KMS-11 (cell line): ENCODE results near the gene RPS6KA2.

ENCODE experiments used
- H2AFZ ChIP-seq: fragments of 200-600 bp; sonication (generic); 2 replicates; pipeline ENCODE4 v1.6.1; 2016; ENCODE audit warnings: antibody characterized with exemption, mixed run types, low read depth
- H3K27ac ChIP-seq: fragments of 200-600 bp; sonication (generic); 2 replicates; pipeline ENCODE4 v1.6.1; 2016; ENCODE audit warnings: mild to moderate bottlenecking, mixed run types
- H3K27me3 ChIP-seq: fragments of 200-600 bp; sonication (generic); 2 replicates; pipeline ENCODE4 v1.6.1; 2017; ENCODE audit warnings: mild to moderate bottlenecking, low read depth, mixed run types, moderate library complexity; ENCODE audit not compliant: insufficient read depth
- H3K36me3 ChIP-seq: fragments of 200-600 bp; sonication (generic); 2 replicates; pipeline ENCODE4 v1.6.1; 2017; ENCODE audit warnings: mild to moderate bottlenecking, mixed run types; ENCODE audit not compliant: insufficient read depth
- H3K4me1 ChIP-seq: fragments of 200-600 bp; sonication (generic); 2 replicates; pipeline ENCODE4 v1.6.1; 2016; ENCODE audit warnings: mild to moderate bottlenecking, low read depth, mixed run types; ENCODE audit not compliant: poor library complexity, severe bottlenecking
- H3K4me2 ChIP-seq: fragments of 200-600 bp; sonication (generic); 2 replicates; pipeline ENCODE4 v1.7.0; 2016; ENCODE audit warnings: mild to moderate bottlenecking, mixed run types
- H3K4me3 ChIP-seq: fragments of 200-600 bp; sonication (generic); IDR thresholded peaks from 2 replicates; pipeline ENCODE4 v1.6.1; 2017; ENCODE audit warnings: low read depth, low read length, mixed read lengths; ENCODE audit not compliant: insufficient read depth
- H3K79me2 ChIP-seq: fragments of 200-600 bp; sonication (generic); 2 replicates; pipeline ENCODE4 v1.6.1; 2016; ENCODE audit warnings: low read depth, mixed run types; ENCODE audit not compliant: insufficient read depth
- H3K9ac ChIP-seq: fragments of 200-600 bp; sonication (generic); 2 replicates; pipeline ENCODE4 v1.6.1; 2016; ENCODE audit warnings: mild to moderate bottlenecking, mixed run types
- H4K20me1 ChIP-seq: fragments of 200-600 bp; sonication (generic); 2 replicates; pipeline ENCODE4 v1.6.1; 2016; ENCODE audit warnings: mild to moderate bottlenecking, mixed run types; ENCODE audit not compliant: insufficient read depth
- CTCF ChIP-seq: fragments of 200-600 bp; sonication (generic); conservative IDR thresholded peaks from 2 replicates; pipeline ENCODE4 v1.6.1; 2017; ENCODE audit warnings: low read depth, mild to moderate bottlenecking, antibody characterized with exemption, low read length, moderate library complexity, mixed read lengths

The RPS6KA2 gene

GRCh38 chr6:166627033-166627874 is at the start of gene RPS6KA2:
RPS6KA2 (minus strand) TSS chr6:166627251; CDS start chr6:166627019, 232 bp downstream.
- Histone ChIP-seq H2AFZ (peak within 1 kb of the TSS; percentile 99), H3K27ac (peak within 1 kb of the TSS; percentile 91), H3K4me3 (no peak within 1 kb of the TSS), H3K9ac (peak within 1 kb of the TSS; percentile 80), H3K27me3 (0 out of 2 replicates have a peak, but pooled peaks cover 2% of the 10 kb centered on the region), H3K4me2 (peak within 1 kb of the TSS; percentile 91), H3K79me2 (no peaks in the 10 kb centered on the region), H3K4me1 (peaks cover 16% of the 10 kb centered on the region), H3K36me3 (no peaks in the 10 kb centered on the region), H4K20me1 (no peaks in the 10 kb centered on the region)
- TF ChIP-seq CTCF, result no peak

GRCh38 chr6:166676270-166676860 is 49.3 kb upstream of the RPS6KA2 start:
- Histone ChIP-seq H3K27me3 (no peaks in the 10 kb centered on the region), H3K4me2 (no peak overlapping the region), H3K79me2 (no peaks in the 10 kb centered on the region), H3K9ac (no peak overlapping the region), H3K4me3 (no peak overlapping the region), H3K4me1 (peaks cover 10% of the 10 kb centered on the region), H2AFZ (no peak overlapping the region), H4K20me1 (no peaks in the 10 kb centered on the region), H3K27ac (no peak overlapping the region), H3K36me3 (no peaks in the 10 kb centered on the region)
- TF ChIP-seq CTCF, result no peak

GRCh38 chr6:166675736-166676135 is 48.7 kb upstream of the RPS6KA2 start:
- Histone ChIP-seq H3K4me2 (no peak overlapping the region), H3K79me2 (no peaks in the 10 kb centered on the region), H2AFZ (no peak overlapping the region), H3K4me1 (peaks cover 14% of the 10 kb centered on the region), H4K20me1 (no peaks in the 10 kb centered on the region), H3K4me3 (no peak overlapping the region), H3K27ac (no peak overlapping the region), H3K36me3 (no peaks in the 10 kb centered on the region), H3K9ac (no peak overlapping the region), H3K27me3 (no peaks in the 10 kb centered on the region)
- no peak for TF ChIP-seq CTCF

- H3K4me2 ChIP-seq, result no peak overlapping the region
- H2AFZ ChIP-seq, result no peak overlapping the region
- no peaks in the 10 kb centered on the region for H4K20me1 ChIP-seq
- H3K36me3 ChIP-seq, result no peaks in the 10 kb centered on the region
- no peaks in the 10 kb centered on the region for H3K79me2 ChIP-seq
- H3K9ac ChIP-seq, result no peak overlapping the region
- H3K27ac ChIP-seq, result no peak overlapping the region
- H3K4me1 ChIP-seq, result peaks cover 17% of the 10 kb centered on the region
- no peaks in the 10 kb centered on the region for H3K27me3 ChIP-seq
- TF ChIP-seq CTCF, result no peak
- no peak overlapping the region for H3K4me3 ChIP-seq
Measured at GRCh38 chr6:166673309-166673708, 46.3 kb upstream of the RPS6KA2 start.
